Dendritic cell treated with granulocyte-macrophage colony-stimulating factor and Interleukin-4, amounts not matched to agents 40 ng/mL and 50 ng/mL, for 4 days (primary cell): ENCODE measurements around the gene DPYSL3.

ENCODE experiments used
- H3K27ac Mint-ChIP-seq: one replicate; pipeline ENCODE4 v1.8.0; 2022; ENCODE audit warnings: mild to moderate bottlenecking, mixed read lengths
- H3K27me3 Mint-ChIP-seq: one replicate; pipeline ENCODE4 v1.8.0; 2022; ENCODE audit warnings: mild to moderate bottlenecking, mixed read lengths
- H3K36me3 Mint-ChIP-seq: one replicate; pipeline ENCODE4 v1.8.0; 2022; ENCODE audit warnings: low read depth, mixed read lengths
- H3K4me1 Mint-ChIP-seq: one replicate; pipeline ENCODE4 v1.8.0; 2022; ENCODE audit warnings: low read depth, mixed read lengths
- H3K4me3 Mint-ChIP-seq: one replicate; pipeline ENCODE4 v1.8.0; 2022; ENCODE audit warnings: mild to moderate bottlenecking, moderate library complexity, mixed read lengths
- H3K9me3 Mint-ChIP-seq: one replicate; pipeline ENCODE4 v1.8.0; 2022; ENCODE audit warnings: mixed read lengths
- intact Hi-C: fragments of 100-400 bp; cut with micrococcal nuclease; formaldehyde crosslinking; loops from one replicate; pipeline ENCODE4 v1.15.0; 2022

DPYSL3 gene

GRCh38 chr5:147349241-147349640 is 160.6 kb downstream of the DPYSL3 start:
- Mint-ChIP-seq H3K4me1 (peaks cover 6% of the 10 kb centered on the region), H3K9me3 (no peaks in the 10 kb centered on the region), H3K27me3 (peaks cover 7% of the 10 kb centered on the region), H3K4me3 (no peak overlapping the region), H3K36me3 (no peaks in the 10 kb centered on the region), H3K27ac (no peak overlapping the region)
- intact Hi-C loops, result no loop called here

- H3K27ac Mint-ChIP-seq, result no peak overlapping the region
- no peaks in the 10 kb centered on the region for H3K36me3 Mint-ChIP-seq
- H3K4me3 Mint-ChIP-seq, result no peak overlapping the region
- intact Hi-C loops, result no loop called here
- H3K9me3 Mint-ChIP-seq, result no peaks in the 10 kb centered on the region
- H3K27me3 Mint-ChIP-seq, result peaks cover 4% of the 10 kb centered on the region
- H3K4me1 Mint-ChIP-seq, result peaks cover 6% of the 10 kb centered on the region
Measured at GRCh38 chr5:147348451-147348850, 161.4 kb downstream of the DPYSL3 start.

- Mint-ChIP-seq H3K9me3 (no peaks in the 10 kb centered on the region), H3K27ac (no peak overlapping the region), H3K27me3 (peaks cover 2% of the 10 kb centered on the region), H3K4me1 (peaks cover 6% of the 10 kb centered on the region), H3K4me3 (no peak overlapping the region), H3K36me3 (no peaks in the 10 kb centered on the region)
- intact Hi-C loops, result no loop called here
Measured at GRCh38 chr5:147348046-147348445, 161.8 kb downstream of the DPYSL3 start.

GRCh38 chr5:147346006-147346561 is 163.8 kb downstream of the DPYSL3 start:
- Mint-ChIP-seq H3K9me3 (no peaks in the 10 kb centered on the region), H3K4me1 (peaks cover 6% of the 10 kb centered on the region), H3K36me3 (no peaks in the 10 kb centered on the region), H3K27ac (no peak overlapping the region), H3K4me3 (no peak overlapping the region), H3K27me3 (no peaks in the 10 kb centered on the region)
- intact Hi-C loops, result no loop called here

- peaks cover 6% of the 10 kb centered on the region for H3K4me1 Mint-ChIP-seq
- intact Hi-C loops, result no loop called here
- no peaks in the 10 kb centered on the region for H3K36me3 Mint-ChIP-seq
- H3K4me3 Mint-ChIP-seq, result no peak overlapping the region
- H3K27me3 Mint-ChIP-seq, result no peaks in the 10 kb centered on the region
- H3K27ac Mint-ChIP-seq, result no peak overlapping the region
- no peaks in the 10 kb centered on the region for H3K9me3 Mint-ChIP-seq
Measured at GRCh38 chr5:147344861-147345260, 165.0 kb downstream of the DPYSL3 start.

GRCh38 chr5:147341345-147341744 is 168.5 kb downstream of the DPYSL3 start:
- H3K27ac Mint-ChIP-seq, result no peak overlapping the region
- H3K9me3 Mint-ChIP-seq, result no peaks in the 10 kb centered on the region
- no peaks in the 10 kb centered on the region for H3K36me3 Mint-ChIP-seq
- no peak overlapping the region for H3K4me3 Mint-ChIP-seq
- H3K4me1 Mint-ChIP-seq, result peaks cover 6% of the 10 kb centered on the region
- intact Hi-C loops, result no loop called here
- H3K27me3 Mint-ChIP-seq, result no peaks in the 10 kb centered on the region

- H3K4me1 Mint-ChIP-seq, result peaks cover 6% of the 10 kb centered on the region
- no peak overlapping the region for H3K4me3 Mint-ChIP-seq
- no peak overlapping the region for H3K27ac Mint-ChIP-seq
- intact Hi-C loops, result no loop called here
- no peaks in the 10 kb centered on the region for H3K9me3 Mint-ChIP-seq
- no peaks in the 10 kb centered on the region for H3K27me3 Mint-ChIP-seq
- H3K36me3 Mint-ChIP-seq, result no peaks in the 10 kb centered on the region
Measured at GRCh38 chr5:147340941-147341340, 168.9 kb downstream of the DPYSL3 start.
